ENCODE data around the gene NELL1.

DNA sequence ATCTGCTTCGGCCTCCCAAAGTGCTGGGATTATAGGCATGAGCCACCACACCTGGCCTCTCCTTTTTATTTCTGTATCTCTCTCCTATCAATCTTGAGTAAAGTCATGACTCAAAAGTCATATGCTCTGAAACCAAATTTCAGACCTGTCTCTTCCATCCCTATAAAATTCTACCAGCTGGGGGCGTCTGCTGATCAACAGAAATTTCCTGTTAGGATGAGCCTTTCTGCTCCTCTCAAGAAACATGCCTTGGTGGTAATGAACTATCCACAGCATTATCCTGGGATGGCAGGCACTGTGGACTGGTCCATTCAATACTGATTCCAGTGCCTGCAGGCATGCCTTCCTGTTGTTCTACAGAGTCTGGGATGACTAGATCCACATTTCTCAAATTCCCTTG lies 472.6 kb downstream of the NELL1 start:
- TF ChIP-seq, protein P1, sequence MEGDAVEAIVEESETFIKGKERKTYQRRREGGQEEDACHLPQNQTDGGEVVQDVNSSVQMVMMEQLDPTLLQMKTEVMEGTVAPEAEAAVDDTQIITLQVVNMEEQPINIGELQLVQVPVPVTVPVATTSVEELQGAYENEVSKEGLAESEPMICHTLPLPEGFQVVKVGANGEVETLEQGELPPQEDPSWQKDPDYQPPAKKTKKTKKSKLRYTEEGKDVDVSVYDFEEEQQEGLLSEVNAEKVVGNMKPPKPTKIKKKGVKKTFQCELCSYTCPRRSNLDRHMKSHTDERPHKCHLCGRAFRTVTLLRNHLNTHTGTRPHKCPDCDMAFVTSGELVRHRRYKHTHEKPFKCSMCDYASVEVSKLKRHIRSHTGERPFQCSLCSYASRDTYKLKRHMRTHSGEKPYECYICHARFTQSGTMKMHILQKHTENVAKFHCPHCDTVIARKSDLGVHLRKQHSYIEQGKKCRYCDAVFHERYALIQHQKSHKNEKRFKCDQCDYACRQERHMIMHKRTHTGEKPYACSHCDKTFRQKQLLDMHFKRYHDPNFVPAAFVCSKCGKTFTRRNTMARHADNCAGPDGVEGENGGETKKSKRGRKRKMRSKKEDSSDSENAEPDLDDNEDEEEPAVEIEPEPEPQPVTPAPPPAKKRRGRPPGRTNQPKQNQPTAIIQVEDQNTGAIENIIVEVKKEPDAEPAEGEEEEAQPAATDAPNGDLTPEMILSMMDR (conservative IDR thresholded peaks at IDR 0.05; ENCODE audit: low read length): no peak
- no peak for TF ChIP-seq EZH2phosphoT487 (IDR thresholded peaks at IDR 0.05; ENCODE audit: borderline replicate concordance)
